Stromal cell of bone marrow (primary cell): ENCODE data around the gene NDUFAF3.
"Not testable (repeated sequence)": the region's sequence is repeated elsewhere in the genome, so short reads cannot be mapped to it uniquely, and the experiment has no call there.

Experiments used
- DNase-seq: peaks from one replicate; pipeline ENCODE4 v3.0.0-alpha.2; 2012; ENCODE audit warnings: low read depth

Gene NDUFAF3

DNA sequence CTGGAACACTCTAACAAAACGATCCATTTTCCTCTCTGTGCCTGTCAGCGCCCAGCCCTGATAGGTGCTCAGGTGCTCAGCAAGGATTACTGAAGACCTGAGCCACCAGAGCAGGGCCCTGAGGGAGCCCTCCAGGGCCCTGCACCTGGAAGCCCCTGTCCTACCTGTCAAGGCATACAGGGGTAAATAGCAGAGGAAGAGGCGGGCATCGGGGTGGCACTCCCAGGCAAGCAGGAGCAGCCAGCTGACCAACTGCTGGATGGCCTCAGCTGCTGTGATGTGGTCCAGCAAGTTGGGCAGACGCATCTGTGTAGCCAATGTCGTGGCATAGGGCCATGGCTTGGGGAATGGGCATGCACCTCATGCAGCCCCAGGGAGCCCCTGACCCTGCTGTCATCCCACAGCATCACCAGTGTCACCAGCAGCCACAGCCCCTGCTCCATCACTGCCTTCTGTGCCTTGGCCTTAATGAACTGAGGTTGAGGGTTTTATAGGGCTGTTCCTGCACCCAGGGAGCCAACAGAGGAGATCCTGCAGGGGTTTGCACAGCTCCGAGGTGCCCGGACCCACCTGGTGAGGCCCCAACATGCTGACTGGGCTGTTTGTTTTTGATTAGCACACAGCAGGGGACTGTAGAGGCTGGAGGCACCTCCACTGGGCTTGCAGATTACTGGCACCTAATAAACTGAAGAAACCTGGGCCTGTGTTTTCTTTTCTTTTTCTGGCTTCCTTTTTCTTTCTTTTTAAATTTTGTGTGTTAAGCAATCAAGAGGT is 22.6 kb upstream of the NDUFAF3 start:
- DNase-seq: no peak

GRCh38 chr3:49001155-49001554 is 20.8 kb upstream of the NDUFAF3 start:
- no peak for DNase-seq

GRCh38 chr3:49004352-49005302 is 17.3 kb upstream of the NDUFAF3 start:
- no peak for DNase-seq

DNA sequence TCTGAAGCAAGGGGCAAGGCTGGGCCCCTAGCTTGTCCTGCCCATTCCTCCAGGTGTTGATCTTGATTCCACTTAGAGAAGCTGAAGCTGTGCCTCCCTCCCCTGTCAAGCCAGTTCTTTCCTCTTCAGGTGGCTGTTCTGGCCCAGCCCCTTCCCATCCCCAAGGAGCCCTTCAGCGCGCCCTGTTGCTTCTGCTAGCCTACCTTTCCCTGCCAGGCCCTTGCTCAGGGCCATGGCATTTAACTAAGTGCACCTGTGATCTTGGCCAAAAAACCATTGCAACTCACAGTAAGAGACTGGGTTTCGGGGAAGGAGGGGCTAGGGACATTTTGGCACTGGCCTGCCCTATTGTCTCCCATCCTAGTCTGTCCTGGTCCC is 16.6 kb upstream of the NDUFAF3 start:
- DNase-seq: no peak

- DNase-seq: no peak
These were observed 15.9 kb upstream of the NDUFAF3 start for GRCh38 chr3:49005998-49006397.

DNA sequence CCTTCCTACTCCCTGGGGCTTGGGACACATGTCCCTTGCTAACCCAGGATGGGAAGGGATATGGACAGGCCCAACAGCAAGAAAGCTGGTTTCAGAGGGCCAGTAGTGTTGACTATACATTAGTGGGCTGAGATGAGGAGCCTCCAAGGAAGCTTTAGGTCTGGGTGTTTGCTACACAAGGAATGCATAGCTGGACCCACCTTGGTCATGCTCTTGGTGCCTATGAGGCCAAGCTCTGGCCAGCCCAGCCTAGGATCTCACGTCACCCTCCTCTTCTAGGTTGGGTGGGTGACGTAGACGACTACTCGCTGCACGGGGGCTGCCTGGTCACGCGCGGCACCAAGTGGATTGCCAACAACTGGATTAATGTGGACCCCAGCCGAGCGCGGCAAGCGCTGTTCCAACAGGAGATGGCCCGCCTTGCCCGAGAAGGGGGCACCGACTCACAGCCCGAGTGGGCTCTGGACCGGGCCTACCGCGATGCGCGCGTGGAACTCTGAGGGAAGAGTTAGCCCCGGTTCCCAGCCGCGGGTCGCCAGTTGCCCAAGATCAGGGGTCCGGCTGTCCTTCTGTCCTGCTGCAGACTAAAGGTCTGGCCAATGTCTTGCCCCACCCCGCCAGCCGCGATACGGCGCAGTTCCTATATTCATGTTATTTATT is 15.4 kb upstream of the NDUFAF3 start:
- DNase-seq: no peak

- DNase-seq: peak; percentile 93
These were observed 14.7 kb upstream of the NDUFAF3 start, which contains the start of gene WDR6 for GRCh38 chr3:49007068-49007770. TSS of gene WDR6 (plus strand) at chr3:49007391. CDS start at chr3:49007432, 41 bp downstream.

GRCh38 chr3:49007771-49008528 is 14.0 kb upstream of the NDUFAF3 start:
- DNase-seq: peak; percentile 84

GRCh38 chr3:49008627-49009026 is 13.3 kb upstream of the NDUFAF3 start:
- not testable (repeated sequence) for DNase-seq

GRCh38 chr3:49009396-49009795 is 12.5 kb upstream of the NDUFAF3 start:
- no peak for DNase-seq

- no peak for DNase-seq
These were observed 9.4 kb upstream of the NDUFAF3 start for GRCh38 chr3:49012441-49013017.

DNA sequence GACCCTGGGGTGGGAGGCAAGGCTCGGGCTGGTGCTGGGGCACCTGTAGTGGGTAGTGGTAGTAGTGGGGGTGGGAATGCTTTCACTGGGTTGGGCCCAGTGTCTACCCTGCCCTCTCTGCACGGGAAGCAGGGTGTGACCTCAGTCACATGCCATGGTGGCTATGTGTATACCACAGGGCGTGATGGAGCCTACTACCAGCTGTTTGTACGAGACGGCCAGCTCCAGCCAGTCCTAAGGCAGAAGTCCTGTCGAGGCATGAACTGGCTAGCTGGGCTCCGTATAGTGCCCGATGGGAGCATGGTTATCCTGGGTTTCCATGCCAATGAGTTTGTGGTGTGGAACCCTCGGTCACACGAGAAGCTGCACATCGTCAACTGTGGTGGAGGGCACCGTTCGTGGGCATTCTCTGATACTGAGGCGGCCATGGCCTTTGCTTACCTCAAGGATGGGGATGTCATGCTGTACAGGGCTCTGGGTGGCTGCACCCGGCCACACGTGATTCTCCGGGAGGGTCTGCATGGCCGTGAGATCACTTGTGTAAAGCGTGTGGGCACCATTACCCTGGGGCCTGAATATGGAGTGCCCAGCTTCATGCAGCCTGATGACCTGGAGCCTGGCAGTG is 8.7 kb upstream of the NDUFAF3 start:
- no peak for DNase-seq

- no peak for DNase-seq
These were observed 7.9 kb upstream of the NDUFAF3 start for GRCh38 chr3:49013738-49014660.

GRCh38 chr3:49015072-49015471 is 6.8 kb upstream of the NDUFAF3 start:
- no peak for DNase-seq

- DNase-seq: no peak
These were observed 6.2 kb upstream of the NDUFAF3 start for GRCh38 chr3:49015765-49016164.

DNA sequence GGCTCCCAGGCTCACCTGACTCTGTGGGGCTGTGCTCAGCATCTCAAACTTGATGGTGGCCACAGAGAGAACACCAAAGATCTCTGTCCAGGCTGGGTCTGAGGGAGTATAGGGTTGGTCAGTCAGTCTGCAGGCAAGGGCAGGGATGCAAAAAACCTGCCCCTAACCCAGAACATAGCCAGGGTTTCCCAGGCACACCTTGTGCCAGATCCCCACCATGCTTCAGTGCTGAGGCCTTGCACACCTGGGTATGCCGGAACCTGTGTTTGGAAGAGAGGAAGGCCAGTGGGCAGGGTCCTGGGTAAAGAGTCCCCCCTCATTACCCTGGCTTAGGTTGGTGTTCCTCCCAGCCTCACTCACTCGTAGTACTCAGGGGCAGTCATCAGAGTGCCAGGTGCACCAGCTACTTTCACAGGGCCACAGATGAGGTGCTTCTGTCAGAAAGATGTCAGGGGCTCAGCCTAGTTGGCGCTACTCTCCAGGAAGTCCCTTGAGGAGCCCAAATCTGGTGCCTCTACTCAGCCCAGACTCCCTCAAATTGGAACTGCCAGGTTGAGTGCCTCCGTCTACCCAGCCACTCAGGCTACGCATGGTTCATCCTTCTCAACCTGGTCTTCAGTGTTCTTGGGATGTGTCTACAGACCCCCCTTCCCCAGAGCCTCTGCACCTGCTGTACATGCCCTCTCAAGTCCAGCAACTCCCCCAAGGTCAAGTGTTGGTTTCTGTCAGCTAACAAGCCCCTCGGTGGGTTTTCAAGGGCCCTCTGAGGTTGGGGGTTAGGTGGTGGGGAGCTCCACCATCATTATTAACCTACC is 5.3 kb upstream of the NDUFAF3 start:
- no peak for DNase-seq

GRCh38 chr3:49017229-49017970 is 4.5 kb upstream of the NDUFAF3 start:
- DNase-seq: no peak
